Stimulated activated CD8-positive, alpha-beta memory T cell treated with anti-CD3 and anti-CD28 coated beads, Interleukin-15, amount 100 ng/mL, for 4 hours (primary cell): ENCODE measurements around the gene SERPINE1.
"Not testable (repeated sequence)": the region's sequence is repeated elsewhere in the genome, so short reads cannot be mapped to it uniquely, and the experiment has no call there.

ENCODE experiments used
- DNase-seq, 2 donors: peaks; one replicate each; pipeline ENCODE4 v3.0.0-alpha.2; 2020; ENCODE audit warnings: low read depth in 2 of 2

SERPINE1 gene

DNA sequence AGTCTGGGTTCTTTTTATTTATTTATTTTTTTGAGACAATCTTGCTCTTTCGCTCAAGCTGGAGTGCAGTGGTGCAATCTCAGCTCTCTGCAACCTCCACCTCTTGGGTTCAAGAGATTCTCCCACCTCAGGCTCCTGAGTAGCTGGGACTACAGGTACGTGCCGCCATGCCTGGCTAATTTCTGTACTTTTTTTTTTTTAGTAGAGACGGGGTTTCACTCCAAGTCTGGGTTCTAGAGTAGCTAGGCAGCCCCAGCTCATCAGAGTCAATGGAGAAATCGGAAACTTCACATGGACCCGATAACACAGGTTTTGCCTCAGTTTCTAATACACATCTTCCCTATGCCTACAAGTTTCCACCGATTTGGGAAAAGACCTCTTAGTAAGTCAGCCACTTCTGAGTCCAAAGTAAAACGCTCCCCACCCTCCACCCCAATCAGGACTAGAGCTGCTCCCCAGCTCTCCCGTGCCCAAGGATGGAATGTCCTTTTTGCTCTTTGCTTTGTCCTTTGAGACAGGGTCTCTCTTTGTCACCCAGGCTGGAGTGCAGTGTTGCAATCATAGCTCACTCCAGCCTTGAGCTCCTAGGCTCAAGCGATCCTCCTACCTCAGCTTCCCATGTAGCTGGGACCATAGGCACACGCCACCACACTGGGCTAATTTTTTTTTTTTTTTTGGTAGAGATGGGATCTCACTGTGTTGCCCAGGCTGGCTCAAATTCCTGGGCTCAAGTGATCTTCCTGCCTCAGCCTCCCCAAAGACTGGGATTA is 3.8 kb upstream of the SERPINE1 start:
- DNase-seq: no peak

- no peak for DNase-seq
Measured at GRCh38 chr7:101123703-101124068, 3.2 kb upstream of the SERPINE1 start.

- DNase-seq: no peak
Measured at GRCh38 chr7:101124376-101125056, 2.4 kb upstream of the SERPINE1 start.

- DNase-seq: no peak
Measured at GRCh38 chr7:101125989-101126650, 784 bp upstream of the SERPINE1 start.

GRCh38 chr7:101127460-101128039 is 646 bp downstream of the SERPINE1 start:
- no peak for DNase-seq

- no peak for DNase-seq
Measured at GRCh38 chr7:101128040-101128834, 1.3 kb downstream of the SERPINE1 start.

DNA sequence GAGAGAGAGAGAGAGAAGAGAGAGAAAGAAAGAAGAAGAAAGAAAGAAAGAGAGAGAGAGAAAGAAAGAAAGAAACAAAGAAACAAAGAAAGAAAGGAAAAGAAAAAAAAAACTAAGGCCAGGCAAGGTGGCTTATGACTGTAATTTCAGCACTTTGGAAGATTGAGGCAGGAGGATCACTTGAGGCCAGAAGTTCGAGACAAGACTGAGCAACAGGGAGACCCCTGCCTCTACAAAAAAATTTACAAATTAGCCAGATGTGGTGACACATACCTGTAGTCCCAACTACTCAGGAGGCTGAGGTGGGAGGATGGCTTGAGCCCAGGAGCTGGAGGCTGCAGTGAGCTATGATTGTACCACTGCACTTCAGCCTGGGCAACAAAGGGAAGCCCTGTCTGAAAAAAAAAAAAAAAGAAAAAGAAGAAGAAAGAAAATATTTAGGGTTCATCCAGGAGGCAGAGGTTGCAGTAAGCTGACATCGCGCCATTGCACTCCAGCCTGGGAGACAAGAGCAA is 2.8 kb downstream of the SERPINE1 start:
- no peak for DNase-seq

GRCh38 chr7:101132626-101133600 is 6.0 kb downstream of the SERPINE1 start:
- DNase-seq: not testable (repeated sequence)

GRCh38 chr7:101133621-101134398 is 6.9 kb downstream of the SERPINE1 start:
- DNase-seq: no peak

DNA sequence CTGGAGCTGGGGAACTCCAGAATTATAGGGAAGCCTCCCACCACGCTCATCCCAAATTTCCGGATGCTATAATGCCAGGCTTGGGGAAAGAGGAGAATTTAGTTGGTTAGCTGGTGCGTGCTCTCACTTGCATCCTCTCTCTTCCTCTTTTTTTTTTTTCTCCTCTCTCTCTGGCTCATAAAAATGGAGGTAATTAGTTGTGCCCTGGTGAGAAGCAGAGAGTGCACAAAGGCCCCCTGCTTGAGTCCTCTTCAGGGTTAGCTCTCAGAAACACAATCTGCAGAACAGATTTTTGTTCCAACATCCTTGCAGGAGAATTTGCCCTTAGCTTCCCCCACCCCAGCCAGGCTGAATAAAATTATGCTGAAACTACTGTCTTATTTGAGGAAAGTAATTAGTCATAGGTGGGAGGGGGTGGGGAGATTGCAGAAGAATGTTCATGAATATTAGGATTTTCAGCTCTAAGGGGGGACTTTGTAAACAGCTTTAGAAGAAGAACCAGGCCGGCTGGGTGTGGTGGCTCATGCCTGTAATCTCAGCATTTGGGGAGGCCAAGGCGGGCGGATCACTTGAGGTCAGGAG is 7.6 kb downstream of the SERPINE1 start:
- DNase-seq: no peak

GRCh38 chr7:101137651-101138212 is 10.8 kb downstream of the SERPINE1 start:
- DNase-seq: no peak

DNA sequence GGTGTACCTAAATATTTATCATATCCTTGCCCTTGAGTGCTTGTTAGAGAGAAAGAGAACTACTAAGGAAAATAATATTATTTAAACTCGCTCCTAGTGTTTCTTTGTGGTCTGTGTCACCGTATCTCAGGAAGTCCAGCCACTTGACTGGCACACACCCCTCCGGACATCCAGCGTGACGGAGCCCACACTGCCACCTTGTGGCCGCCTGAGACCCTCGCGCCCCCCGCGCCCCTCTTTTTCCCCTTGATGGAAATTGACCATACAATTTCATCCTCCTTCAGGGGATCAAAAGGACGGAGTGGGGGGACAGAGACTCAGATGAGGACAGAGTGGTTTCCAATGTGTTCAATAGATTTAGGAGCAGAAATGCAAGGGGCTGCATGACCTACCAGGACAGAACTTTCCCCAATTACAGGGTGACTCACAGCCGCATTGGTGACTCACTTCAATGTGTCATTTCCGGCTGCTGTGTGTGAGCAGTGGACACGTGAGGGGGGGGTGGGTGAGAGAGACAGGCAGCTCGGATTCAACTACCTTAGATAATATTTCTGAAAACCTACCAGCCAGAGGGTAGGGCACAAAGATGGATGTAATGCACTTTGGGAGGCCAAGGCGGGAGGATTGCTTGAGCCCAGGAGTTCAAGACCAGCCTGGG is 11.4 kb downstream of the SERPINE1 start:
- peak; percentile 80 to 87 for DNase-seq

GRCh38 chr7:101140339-101140699 is 13.4 kb downstream of the SERPINE1 start:
- DNase-seq: no peak

DNA sequence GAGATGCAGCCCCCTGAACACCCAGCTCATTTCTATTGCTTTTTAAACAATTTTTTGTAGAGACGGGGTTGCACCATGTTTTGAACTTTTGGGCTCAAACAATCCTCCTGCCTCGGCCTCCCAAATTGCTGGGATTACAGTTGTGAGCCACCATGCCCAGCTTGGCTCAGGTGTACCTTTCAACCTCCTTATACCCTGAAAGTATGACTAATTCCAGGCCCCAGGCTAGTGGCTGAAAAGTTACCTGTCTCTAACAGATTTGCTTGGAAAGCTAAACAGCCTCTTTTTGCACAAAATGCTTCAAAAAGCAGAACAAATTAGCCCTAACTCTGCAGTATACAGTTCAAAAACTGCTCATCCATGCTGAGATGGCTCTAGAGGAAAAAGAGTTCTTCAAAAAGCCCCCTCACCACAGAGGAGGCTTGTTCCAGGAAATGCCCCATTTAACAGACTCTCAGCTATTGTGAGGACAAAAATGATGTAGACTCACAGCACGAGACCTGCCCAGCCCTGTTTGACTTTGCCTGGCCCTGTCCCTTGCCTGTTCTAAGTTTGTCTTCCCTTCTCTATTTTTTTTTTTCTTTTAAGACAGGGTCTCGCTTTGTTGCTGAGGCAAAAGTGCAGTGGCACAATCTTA is 14.0 kb downstream of the SERPINE1 start:
- DNase-seq: no peak

DNA sequence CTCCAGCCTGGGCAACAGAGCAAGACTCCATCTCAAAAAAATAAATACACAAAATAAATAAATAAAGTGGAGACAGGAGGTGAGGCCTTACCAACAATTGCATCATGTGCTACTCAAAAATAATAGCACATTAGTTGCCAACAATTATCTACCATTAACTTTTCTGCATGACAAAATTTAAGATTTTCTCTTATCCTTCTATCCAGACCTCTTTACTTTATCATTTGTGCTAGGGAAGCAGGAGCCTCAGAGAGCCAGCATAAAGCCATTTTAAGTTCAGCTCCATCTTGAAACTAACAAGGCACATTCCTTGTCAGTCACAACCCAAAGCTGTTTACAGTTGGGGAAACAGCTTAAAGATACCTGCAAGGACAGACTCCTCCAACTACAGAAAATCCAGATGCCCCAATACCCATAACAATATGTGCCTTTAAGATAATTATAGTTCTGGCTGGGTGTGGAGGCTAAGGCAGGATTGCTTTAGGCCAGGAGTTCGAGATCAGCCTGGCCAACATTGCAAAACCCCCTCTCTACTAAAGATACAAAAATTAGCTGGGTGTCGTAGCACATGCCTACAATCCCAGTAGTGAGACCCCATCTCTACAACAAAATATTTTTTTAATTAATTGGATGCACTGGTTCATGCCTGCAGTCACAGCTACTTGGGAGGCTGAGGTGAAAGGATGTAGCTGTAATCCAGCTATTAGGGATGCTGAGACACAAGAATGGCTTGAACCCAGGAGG is 25.2 kb downstream of the SERPINE1 start:
- no peak for DNase-seq

- DNase-seq: peak; percentile 79 to 83
Measured at GRCh38 chr7:101153969-101154692, 27.2 kb downstream of the SERPINE1 start, which contains the start of gene AP1S1. AP1S1 (plus strand) TSS chr7:101154476; CDS start chr7:101154515, 39 bp downstream.
